Measurements from ENCODE around the gene CDC42EP4. TPM values are rescaled to one million over a fixed set of nuclear protein-coding genes. Genes with fewer than 3 reads are reported as not detected.

Gene CDC42EP4
- total RNA-seq, 6 donors from 2014 or later: 28.3 to 65.7 (median 52.9) TPM

DNA sequence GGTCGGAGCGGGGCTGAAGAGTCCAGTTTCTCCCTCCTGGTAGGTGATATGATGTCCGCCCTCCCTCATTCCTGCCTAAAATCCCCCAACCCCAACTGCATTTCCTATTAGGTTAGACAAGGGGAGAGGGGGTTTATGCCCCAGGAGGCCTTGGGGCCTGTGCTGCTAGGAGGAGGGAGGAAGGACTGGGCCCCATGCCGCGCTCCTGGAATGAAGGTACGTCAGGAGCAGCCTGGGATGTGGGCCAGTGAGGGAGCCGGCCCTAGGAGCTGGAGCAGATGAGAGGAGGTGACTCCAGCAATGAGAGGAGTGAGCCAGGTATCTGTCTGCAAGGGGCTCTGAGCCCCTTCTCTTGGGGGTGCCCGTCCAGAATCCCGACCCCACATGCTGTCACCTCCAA lies 46.9 kb upstream of the CDC42EP4 start:
- no peak for ATAC-seq (ENCODE audit: low FRiP score in 2 of 2)
- WGBS, 2 donors: 91 to 94% methylated on average over 7 to 9 of the region's 9 CpGs

GRCh38 chr17:73357981-73358380 lies 46.2 kb upstream of the CDC42EP4 start:
- TF ChIP-seq EP300 (IDR thresholded peaks at IDR 0.05): no peak
- TF ChIP-seq POLR2A (IDR thresholded peaks at IDR 0.05): no peak
- no peak for TF ChIP-seq CTCF (IDR thresholded peaks at IDR 0.05)
- no peak for TF ChIP-seq POLR2AphosphoS5 (IDR thresholded peaks at IDR 0.05)
- H3K36me3 ChIP-seq: no peaks in the 10 kb centered on the region
- H3K27me3 ChIP-seq: no peaks in the 10 kb centered on the region
- no peak overlapping the region for H3K4me3 ChIP-seq
- peaks cover 3 to 14% (median 10%) of the 10 kb centered on the region in 4 donors for H3K4me1 ChIP-seq
- H3K9me3 ChIP-seq: no peaks in the 10 kb centered on the region
- H3K27ac ChIP-seq: no peak overlapping the region
- DNase-seq (no peak), ATAC-seq (ENCODE audit: low FRiP score in 2 of 2) (no peak)
- WGBS, 2 donors: 97% methylated on average over 17 of the region's 19 CpGs; no CpG with 5 or more reads in 1 of the 2 donors

More for the DNA sequence above, 46.9 kb upstream of the CDC42EP4 start:
- H3K27ac ChIP-seq: no peak overlapping the region
- H3K4me3 ChIP-seq: no peak overlapping the region
- no peak for DNase-seq
- no peaks in the 10 kb centered on the region for H3K9me3 ChIP-seq
- H3K36me3 ChIP-seq: no peaks in the 10 kb centered on the region
- TF ChIP-seq POLR2AphosphoS5 (IDR thresholded peaks at IDR 0.05) (no peak), EP300 (IDR thresholded peaks at IDR 0.05) (no peak), POLR2A (IDR thresholded peaks at IDR 0.05) (no peak), CTCF (IDR thresholded peaks at IDR 0.05) (no peak)
- no peaks in the 10 kb centered on the region for H3K27me3 ChIP-seq
- peaks cover 3 to 14% (median 10%) of the 10 kb centered on the region in 4 donors for H3K4me1 ChIP-seq

- WGBS, 2 donors: 88 to 93% methylated on average over 7 to 9 of the region's 9 CpGs
- Histone ChIP-seq H3K27me3 (no peaks in the 10 kb centered on the region), H3K36me3 (no peaks in the 10 kb centered on the region), H3K27ac (no peak overlapping the region), H3K4me1 (peaks cover 3 to 14% (median 10%) of the 10 kb centered on the region in 4 donors), H3K4me3 (no peak overlapping the region), H3K9me3 (no peaks in the 10 kb centered on the region)
- no peak for TF ChIP-seq EP300 (IDR thresholded peaks at IDR 0.05)
- TF ChIP-seq POLR2A (IDR thresholded peaks at IDR 0.05): no peak
- TF ChIP-seq POLR2AphosphoS5 (IDR thresholded peaks at IDR 0.05): no peak
- no peak for TF ChIP-seq CTCF (IDR thresholded peaks at IDR 0.05)
- ATAC-seq (ENCODE audit: low FRiP score in 2 of 2): no peak
- no peak for DNase-seq
These were observed 45.5 kb upstream of the CDC42EP4 start for GRCh38 chr17:73357318-73357717.

GRCh38 chr17:73356561-73357170 lies 44.9 kb upstream of the CDC42EP4 start:
- no peak for ATAC-seq (ENCODE audit: low FRiP score in 2 of 2)
- Histone ChIP-seq H3K27ac (no peak overlapping the region), H3K9me3 (no peaks in the 10 kb centered on the region), H3K4me1 (peaks cover 3 to 14% (median 10%) of the 10 kb centered on the region in 4 donors), H3K27me3 (no peaks in the 10 kb centered on the region), H3K4me3 (no peak overlapping the region), H3K36me3 (no peaks in the 10 kb centered on the region)
- DNase-seq: no peak
- WGBS, 2 donors: 96% methylated on average over 4 to 8 of the region's 8 CpGs
- TF ChIP-seq EP300 (IDR thresholded peaks at IDR 0.05): no peak
- no peak for TF ChIP-seq CTCF (IDR thresholded peaks at IDR 0.05)
- no peak for TF ChIP-seq POLR2AphosphoS5 (IDR thresholded peaks at IDR 0.05)
- no peak for TF ChIP-seq POLR2A (IDR thresholded peaks at IDR 0.05)

Measured in upper lobe of left lung (tissue), 6 donors.